RPMI8226 (cell line): Measurements from ENCODE around the gene SP110.
"Not testable (repeated sequence)": the region's sequence is repeated elsewhere in the genome, so short reads cannot be mapped to it uniquely, and the experiment has no call there.

Source experiments
- DNase-seq: peaks from one replicate; pipeline ENCODE4 v3.0.0-alpha.2; 2015

SP110 gene

GRCh38 chr2:230120376-230120775 lies 99.4 kb downstream of the SP110 start:
- DNase-seq, result not testable (repeated sequence)

GRCh38 chr2:230119827-230120226 lies 100.0 kb downstream of the SP110 start:
- not testable (repeated sequence) for DNase-seq
